Forelimb muscle (tissue), 1 donor: ENCODE data around the gene GRIA2. TPM values are rescaled to one million over a fixed set of nuclear protein-coding genes. Genes with fewer than 3 reads are reported as not detected.
A peak's percentile ranks its signal among the peaks of the same experiment; 100 is the strongest.
"Not testable (repeated sequence)": the region's sequence is repeated elsewhere in the genome, so short reads cannot be mapped to it uniquely, and the experiment has no call there.

Experiments used
- DNase-seq: peaks from one replicate; pipeline ENCODE4 v3.0.0-alpha.2; 2013; ENCODE audit warnings: low read depth
- polyA plus RNA-seq: library from polyadenylated mRNA; unstranded; fragments of 120-200 nt; gene quantifications from one replicate; pipeline ENCODE4 v1.2.1, GENCODE V29; 2013; ENCODE audit not compliant: insufficient read length

The GRIA2 gene
- polyA plus RNA-seq: 5.9 TPM

GRCh38 chr4:157220371-157220881 is at the start of gene GRIA2:
GRIA2 (plus strand) TSS chr4:157220728; CDS start chr4:157221043, 315 bp downstream.
- peak; percentile 39 for DNase-seq

- DNase-seq: no peak
Observed at GRCh38 chr4:157172011-157172410, 48.5 kb upstream of the GRIA2 start.

GRCh38 chr4:157180268-157180667 is 40.3 kb upstream of the GRIA2 start:
- DNase-seq: not testable (repeated sequence)

- no peak for DNase-seq
Observed at GRCh38 chr4:157184300-157184699, 36.2 kb upstream of the GRIA2 start.

- no peak for DNase-seq
Observed at GRCh38 chr4:157185363-157185762, 35.2 kb upstream of the GRIA2 start.

- no peak for DNase-seq
Observed at GRCh38 chr4:157195374-157195773, 25.2 kb upstream of the GRIA2 start.

GRCh38 chr4:157196046-157196445 is 24.5 kb upstream of the GRIA2 start:
- DNase-seq: no peak

GRCh38 chr4:157204634-157205244 is 15.8 kb upstream of the GRIA2 start:
- no peak for DNase-seq

- DNase-seq: no peak
Observed at GRCh38 chr4:157217708-157218107, 2.8 kb upstream of the GRIA2 start.

- no peak for DNase-seq
Observed at GRCh38 chr4:157219711-157220370, 687 bp upstream of the GRIA2 start.

- DNase-seq: no peak
Observed at GRCh38 chr4:157221426-157221894, 932 bp downstream of the GRIA2 start.

GRCh38 chr4:157221895-157222770 is 1.6 kb downstream of the GRIA2 start:
- no peak for DNase-seq

- DNase-seq: no peak
Observed at GRCh38 chr4:157222771-157223160, 2.2 kb downstream of the GRIA2 start.

GRCh38 chr4:157223456-157223855 is 2.9 kb downstream of the GRIA2 start:
- no peak for DNase-seq

- DNase-seq: no peak
Observed at GRCh38 chr4:157225096-157225495, 4.6 kb downstream of the GRIA2 start.

- no peak for DNase-seq
Observed at GRCh38 chr4:157226035-157226434, 5.5 kb downstream of the GRIA2 start.

GRCh38 chr4:157226601-157227000 is 6.1 kb downstream of the GRIA2 start:
- no peak for DNase-seq

- no peak for DNase-seq
Observed at GRCh38 chr4:157231525-157231924, 11.0 kb downstream of the GRIA2 start.

- DNase-seq: no peak
Observed at GRCh38 chr4:157242871-157243270, 22.3 kb downstream of the GRIA2 start.

- no peak for DNase-seq
Observed at GRCh38 chr4:157244348-157244747, 23.8 kb downstream of the GRIA2 start.

GRCh38 chr4:157245351-157245750 is 24.8 kb downstream of the GRIA2 start:
- DNase-seq: no peak

GRCh38 chr4:157246964-157247363 is 26.4 kb downstream of the GRIA2 start:
- DNase-seq: no peak
